HG03521 (cell line): ENCODE data around the gene HAGHL.
"Not testable (repeated sequence)": the region's sequence is repeated elsewhere in the genome, so short reads cannot be mapped to it uniquely, and the experiment has no call there.

Experiments
- ATAC-seq: cut with Tn5 transposase; IDR thresholded peaks from one replicate; pipeline ENCODE4 v1.9.1; 2021; ENCODE audit warnings: mild to moderate bottlenecking, moderate library complexity; ENCODE audit not compliant: unreplicated experiment

HAGHL gene

GRCh38 chr16:706189-707061 lies 20.5 kb upstream of the HAGHL start:
- ATAC-seq, result no peak

DNA sequence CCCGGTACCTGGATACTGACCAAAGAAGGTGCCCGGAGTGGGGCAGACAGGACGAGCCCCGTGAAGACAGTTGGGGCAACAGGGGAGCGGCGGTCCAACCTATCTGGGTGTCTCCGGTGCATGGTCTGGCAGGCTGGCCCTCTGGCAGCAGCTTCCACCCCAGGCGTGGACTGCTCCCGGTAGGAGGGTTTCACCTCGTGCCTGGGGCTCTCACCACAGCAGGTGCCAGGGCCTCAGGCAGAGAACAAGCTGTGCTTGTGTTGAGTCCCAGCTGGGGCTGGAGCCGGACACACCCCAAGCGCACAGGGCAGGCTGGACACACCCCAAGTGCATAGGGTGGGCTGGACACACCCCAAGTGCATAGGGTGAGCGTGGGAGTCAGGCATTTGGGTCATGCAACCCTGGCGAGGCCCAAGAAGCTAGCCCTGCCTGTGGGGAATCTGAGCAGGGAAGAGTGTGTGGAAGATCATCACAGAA lies 19.8 kb upstream of the HAGHL start:
- no peak for ATAC-seq

- ATAC-seq, result no peak
Observed at GRCh38 chr16:708019-708418, 18.9 kb upstream of the HAGHL start.

DNA sequence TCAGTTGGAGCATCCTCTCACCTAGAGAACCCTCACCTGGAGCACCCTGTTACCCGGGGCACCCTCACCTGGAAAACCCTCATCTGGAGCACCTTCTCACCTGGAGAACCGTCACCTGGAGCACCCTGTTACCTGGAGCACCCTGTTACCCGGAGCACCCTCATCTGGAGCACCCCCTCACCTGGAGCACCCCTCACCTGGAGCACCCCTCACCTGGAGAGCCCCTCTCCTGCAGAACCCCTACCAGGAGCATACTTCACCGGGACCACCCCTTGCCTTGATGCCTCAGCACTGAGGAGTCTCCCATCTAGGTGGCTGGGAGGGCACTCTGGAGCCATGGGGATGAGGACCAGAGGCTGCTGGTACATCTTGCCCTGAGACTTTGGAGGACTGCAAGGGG lies 17.9 kb upstream of the HAGHL start:
- ATAC-seq, result no peak

DNA sequence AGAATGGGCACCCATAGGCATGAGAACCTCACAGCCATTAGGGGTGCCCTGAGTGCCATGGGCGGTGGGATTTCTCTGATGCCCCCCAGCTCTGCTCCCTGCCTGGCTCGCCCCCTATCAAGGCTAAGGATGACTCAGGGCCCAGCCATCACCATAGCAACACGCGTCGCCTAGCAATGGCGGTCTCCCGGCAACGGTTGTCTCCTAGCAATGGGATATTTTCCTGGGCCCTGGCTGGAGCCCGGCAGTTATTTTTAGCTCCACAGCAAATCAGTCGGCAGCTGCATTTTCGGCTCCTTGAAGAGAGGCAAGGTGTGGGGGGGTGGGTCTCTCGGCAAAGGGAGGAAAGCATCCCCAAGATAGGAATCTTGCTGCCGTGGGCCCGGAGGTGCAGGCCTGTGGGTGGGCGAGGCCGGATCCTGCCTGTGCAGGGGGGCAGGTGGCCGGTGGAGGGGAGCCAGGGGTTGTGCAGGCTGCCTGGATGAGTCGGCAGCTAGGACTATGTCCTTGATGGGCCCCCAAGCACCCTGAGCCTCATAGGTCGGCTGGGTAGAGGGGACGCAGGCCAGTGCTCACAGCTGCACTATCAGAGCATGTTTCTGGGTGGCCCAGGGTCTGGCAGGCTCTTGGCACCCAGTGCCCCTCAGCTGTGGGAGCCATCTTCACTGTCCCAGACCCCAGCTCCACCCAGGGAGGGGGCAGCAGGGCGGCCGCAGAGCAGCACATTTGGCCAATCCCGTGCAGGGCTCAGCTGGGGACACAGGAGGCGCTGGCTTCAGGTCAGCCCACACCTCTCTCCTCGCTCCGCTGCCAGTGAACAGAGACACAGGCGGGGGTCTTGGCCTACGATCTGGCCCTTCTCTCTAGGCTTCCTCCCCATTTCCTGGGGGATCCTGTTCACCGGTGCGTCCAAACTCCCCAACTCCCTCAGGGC lies 17.1 kb upstream of the HAGHL start:
- ATAC-seq, result no peak

GRCh38 chr16:710500-711075 lies 16.3 kb upstream of the HAGHL start:
- ATAC-seq, result no peak

- ATAC-seq, result no peak
Observed at GRCh38 chr16:711084-711483, 15.8 kb upstream of the HAGHL start.

- ATAC-seq, result no peak
Observed at GRCh38 chr16:711548-712320, 15.2 kb upstream of the HAGHL start.

- ATAC-seq, result not testable (repeated sequence)
Observed at GRCh38 chr16:712740-713250, 14.1 kb upstream of the HAGHL start.

GRCh38 chr16:714079-714478 lies 12.8 kb upstream of the HAGHL start:
- ATAC-seq, result no peak

GRCh38 chr16:714558-715476 lies 12.1 kb upstream of the HAGHL start, which contains the start of gene METRN:
Gene METRN, plus strand, starts transcription at chr16:715118. Its CDS starts 172 bp downstream, at chr16:715290.
- peak; percentile 74 for ATAC-seq

- no peak for ATAC-seq
Observed at GRCh38 chr16:715477-716199, 11.3 kb upstream of the HAGHL start.

GRCh38 chr16:716200-716568 lies 10.7 kb upstream of the HAGHL start:
- ATAC-seq, result no peak

DNA sequence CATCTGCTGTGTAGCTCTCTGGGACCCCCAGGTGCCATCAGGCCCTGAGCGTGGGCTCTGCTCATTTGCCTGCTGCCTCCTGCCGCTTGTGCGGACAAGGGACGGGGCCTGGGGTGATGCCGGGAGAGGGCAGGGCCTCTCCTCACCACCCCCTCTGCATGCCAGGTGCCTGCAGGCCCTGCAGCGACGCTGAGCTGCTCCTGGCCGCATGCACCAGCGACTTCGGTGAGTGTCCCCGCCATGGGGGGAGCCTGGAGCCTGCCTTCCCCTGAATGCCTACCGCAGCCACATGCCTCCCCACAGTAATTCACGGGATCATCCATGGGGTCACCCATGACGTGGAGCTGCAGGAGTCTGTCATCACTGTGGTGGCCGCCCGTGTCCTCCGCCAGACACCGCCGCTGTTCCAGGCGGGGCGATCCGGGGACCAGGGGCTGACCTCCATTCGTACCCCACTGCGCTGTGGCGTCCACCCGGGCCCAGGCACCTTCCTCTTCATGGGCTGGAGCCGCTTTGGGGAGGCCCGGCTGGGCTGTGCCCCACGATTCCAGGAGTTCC lies 10.1 kb upstream of the HAGHL start:
- ATAC-seq, result no peak

- ATAC-seq, result no peak
Observed at GRCh38 chr16:717450-718245, 9.3 kb upstream of the HAGHL start.

GRCh38 chr16:718389-718788 lies 8.5 kb upstream of the HAGHL start:
- ATAC-seq, result no peak

- ATAC-seq, result no peak
Observed at GRCh38 chr16:718922-719321, 8.0 kb upstream of the HAGHL start.
